Measurements from ENCODE around the gene CENPW. TPM values are rescaled to one million over a fixed set of nuclear protein-coding genes. Genes with fewer than 3 reads are reported as not detected.

The CENPW gene
- polyA plus RNA-seq, 3 donors, result 3.8 to 18.7 (median 17.6) TPM

- Mint-ChIP-seq H3K36me3 (no peaks in the 10 kb centered on the region), H3K4me3 (no peak overlapping the region), H3K9me3 (peaks cover 0 to 4% (median 0%) of the 10 kb centered on the region in 7 donors), H3K27me3 (ENCODE audit: low read depth in 3 of 3) (peaks cover 0 to 3% (median 3%) of the 10 kb centered on the region in 3 donors), H3K27ac (no peak overlapping the region), H3K4me1 (no peaks in the 10 kb centered on the region)
- Histone ChIP-seq H3K79me2 (ENCODE audit: insufficient read depth, low read length) (no peaks in the 10 kb centered on the region), H3K4me1 (ENCODE audit: control insufficient read depth in 1 of 2, insufficient read depth in 2 of 2, low read length in 2 of 2) (no peaks in the 10 kb centered on the region), H2AFZ (ENCODE audit: insufficient read depth, low read depth, low read length, poor library complexity, severe bottlenecking) (no peak overlapping the region), H3K27ac (ENCODE audit: low read depth in 1 of 2, low read length in 2 of 2) (no peak overlapping the region), H3K36me3 (replicated peaks in 1 of 2; ENCODE audit: control insufficient read depth in 1 of 2, insufficient read depth in 2 of 2, low read length in 2 of 2) (no peaks in the 10 kb centered on the region), H3K9me3 (replicated peaks in 1 of 2; ENCODE audit: control insufficient read depth in 1 of 2, insufficient read depth in 1 of 2, low read length in 2 of 2) (no peaks in the 10 kb centered on the region), H4K20me1 (ENCODE audit: insufficient read depth, low read length) (no peaks in the 10 kb centered on the region), H3K27me3 (ENCODE audit: control insufficient read depth in 2 of 2, insufficient read depth in 2 of 2, low read length in 2 of 2) (no peaks in the 10 kb centered on the region), H3K9ac (ENCODE audit: insufficient read depth, low read length, poor library complexity, severe bottlenecking) (no peak overlapping the region), H3K4me3 (replicated peaks in 1 of 3; ENCODE audit: low read depth in 2 of 3, low read length in 3 of 3) (no peak overlapping the region), H3K4me2 (replicated peaks; ENCODE audit: extremely low read depth, low read length, poor library complexity, severe bottlenecking) (no peak overlapping the region)
- intact Hi-C loops (cut with micrococcal nuclease), result no loop called here
- no peak for TF ChIP-seq CTCF (IDR thresholded peaks at IDR 0.05)
- no peak for DNase-seq
- 85% methylated on average over 2 of the region's 3 CpGs for WGBS (ENCODE audit: insufficient coverage)
These were observed 39.8 kb upstream of the CENPW start for GRCh38 chr6:126300126-126300525.

GRCh38 chr6:126300735-126301134, 39.2 kb upstream of the CENPW start:
- H3K27me3 Mint-ChIP-seq (ENCODE audit: low read depth in 3 of 3), result peaks cover 0 to 3% (median 3%) of the 10 kb centered on the region in 3 donors
- H3K9me3 Mint-ChIP-seq, result peaks cover 0 to 4% (median 0%) of the 10 kb centered on the region in 7 donors
- Histone ChIP-seq H3K4me2 (replicated peaks; ENCODE audit: extremely low read depth, low read length, poor library complexity, severe bottlenecking) (no peak overlapping the region), H2AFZ (ENCODE audit: insufficient read depth, low read depth, low read length, poor library complexity, severe bottlenecking) (no peak overlapping the region), H3K79me2 (ENCODE audit: insufficient read depth, low read length) (no peaks in the 10 kb centered on the region), H3K27ac (ENCODE audit: low read depth in 1 of 2, low read length in 2 of 2) (no peak overlapping the region), H3K36me3 (replicated peaks in 1 of 2; ENCODE audit: control insufficient read depth in 1 of 2, insufficient read depth in 2 of 2, low read length in 2 of 2) (no peaks in the 10 kb centered on the region), H3K27me3 (ENCODE audit: control insufficient read depth in 2 of 2, insufficient read depth in 2 of 2, low read length in 2 of 2) (no peaks in the 10 kb centered on the region), H3K4me3 (replicated peaks in 1 of 3; ENCODE audit: low read depth in 2 of 3, low read length in 3 of 3) (no peak overlapping the region), H4K20me1 (ENCODE audit: insufficient read depth, low read length) (no peaks in the 10 kb centered on the region), H3K9ac (ENCODE audit: insufficient read depth, low read length, poor library complexity, severe bottlenecking) (no peak overlapping the region), H3K4me1 (ENCODE audit: control insufficient read depth in 1 of 2, insufficient read depth in 2 of 2, low read length in 2 of 2) (no peaks in the 10 kb centered on the region), H3K9me3 (replicated peaks in 1 of 2; ENCODE audit: control insufficient read depth in 1 of 2, insufficient read depth in 1 of 2, low read length in 2 of 2) (no peaks in the 10 kb centered on the region)
- intact Hi-C loops (cut with micrococcal nuclease), result no loop called here
- no peak for TF ChIP-seq CTCF (IDR thresholded peaks at IDR 0.05)
- no peak for DNase-seq
- H3K4me3 Mint-ChIP-seq, result no peak overlapping the region
- H3K4me1 Mint-ChIP-seq, result no peaks in the 10 kb centered on the region
- H3K36me3 Mint-ChIP-seq, result no peaks in the 10 kb centered on the region
- no peak overlapping the region for H3K27ac Mint-ChIP-seq

Measured in CD14-positive monocyte (primary cell).